Fibroblast of upper back skin (primary cell): ENCODE measurements around the gene SLC29A3.
A peak's percentile ranks its signal among the peaks of the same experiment; 100 is the strongest.
"Not testable (repeated sequence)": the region's sequence is repeated elsewhere in the genome, so short reads cannot be mapped to it uniquely, and the experiment has no call there.

Experiments used
- DNase-seq: peaks from one replicate; pipeline ENCODE4 v3.0.0-alpha.2; 2013

SLC29A3 gene

DNA sequence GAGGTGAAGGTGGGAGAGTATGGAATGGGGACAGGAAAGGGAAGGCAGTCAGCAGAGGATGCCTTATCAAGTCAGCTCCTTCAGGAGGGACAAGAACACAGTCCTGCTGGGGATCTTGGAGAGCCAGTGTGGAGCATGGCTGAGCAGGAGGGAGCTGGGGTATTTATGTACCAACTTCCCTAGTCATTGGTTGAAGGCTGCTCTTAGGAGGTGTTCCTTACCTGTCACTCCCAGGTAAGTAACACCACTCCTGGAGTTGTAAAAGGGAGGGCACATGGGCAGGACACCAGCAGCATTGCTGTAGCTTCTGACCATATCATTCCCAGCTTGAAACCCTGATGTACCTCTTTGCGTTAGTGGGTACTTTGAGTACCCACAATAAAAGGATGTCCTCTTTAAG, 29.8 kb downstream of the SLC29A3 start:
- no peak for DNase-seq

DNA sequence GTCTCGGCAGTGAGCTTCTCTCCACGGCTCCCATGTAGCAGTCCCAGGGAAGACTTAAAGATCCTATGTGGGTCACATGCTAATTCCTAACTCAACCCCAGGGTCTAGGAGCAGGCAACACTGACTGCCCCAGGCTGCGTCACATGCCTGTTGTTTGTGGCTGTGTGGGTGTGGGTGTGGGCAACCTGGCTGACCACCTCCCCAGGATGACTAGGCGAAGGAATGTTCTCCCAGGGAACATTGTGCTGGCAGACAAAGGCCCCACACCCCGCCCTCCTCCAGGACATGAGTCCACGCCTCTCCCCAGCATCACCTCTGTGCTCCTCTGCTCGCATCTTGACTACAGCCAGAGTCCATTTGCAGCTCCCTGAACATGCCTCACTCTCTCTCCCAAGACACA, 30.3 kb downstream of the SLC29A3 start:
- DNase-seq, result no peak

DNA sequence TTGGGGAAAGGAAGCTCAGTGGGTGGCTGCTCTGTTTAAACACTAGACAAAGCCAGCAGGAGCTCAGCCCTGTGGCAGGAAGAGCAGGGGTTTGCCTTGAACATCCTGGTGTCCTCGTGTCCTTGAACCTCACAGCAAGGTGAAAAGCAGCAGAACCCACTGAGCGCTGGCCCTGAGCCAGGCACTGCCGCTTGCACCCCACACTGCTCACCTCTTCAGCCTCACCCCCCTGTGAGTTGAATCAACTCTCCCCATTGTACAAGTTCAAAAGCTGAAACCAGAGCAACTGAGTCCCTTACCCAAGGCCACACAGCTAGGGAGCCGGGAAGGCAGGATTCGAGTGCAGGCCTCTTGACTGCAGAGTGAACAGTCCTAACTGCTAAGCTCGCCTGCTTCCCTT, 32.0 kb downstream of the SLC29A3 start:
- DNase-seq, result no peak

- DNase-seq, result no peak
Observed at GRCh38 chr10:71351628-71352319, 32.7 kb downstream of the SLC29A3 start.

- no peak for DNase-seq
Observed at GRCh38 chr10:71353639-71354038, 34.6 kb downstream of the SLC29A3 start.

DNA sequence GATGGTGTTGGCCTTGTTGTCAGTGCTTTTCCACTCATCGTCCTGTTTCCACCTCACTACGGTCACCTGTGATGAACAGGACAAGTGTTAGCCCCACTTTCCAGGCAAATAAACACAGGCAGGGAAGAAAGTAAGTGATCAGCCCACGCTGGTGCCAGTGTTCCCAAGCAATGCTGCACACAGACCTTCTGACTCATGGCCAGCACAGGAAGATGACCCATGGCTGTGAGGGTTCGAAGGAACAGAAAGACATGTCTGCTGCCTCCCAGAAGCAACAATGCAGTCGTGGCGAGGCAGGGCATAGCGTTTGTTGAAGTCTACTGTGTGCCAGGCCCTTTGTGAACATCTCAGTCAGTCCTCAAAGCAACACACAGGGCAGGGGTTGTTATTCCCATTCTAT, 35.7 kb downstream of the SLC29A3 start:
- DNase-seq, result no peak

DNA sequence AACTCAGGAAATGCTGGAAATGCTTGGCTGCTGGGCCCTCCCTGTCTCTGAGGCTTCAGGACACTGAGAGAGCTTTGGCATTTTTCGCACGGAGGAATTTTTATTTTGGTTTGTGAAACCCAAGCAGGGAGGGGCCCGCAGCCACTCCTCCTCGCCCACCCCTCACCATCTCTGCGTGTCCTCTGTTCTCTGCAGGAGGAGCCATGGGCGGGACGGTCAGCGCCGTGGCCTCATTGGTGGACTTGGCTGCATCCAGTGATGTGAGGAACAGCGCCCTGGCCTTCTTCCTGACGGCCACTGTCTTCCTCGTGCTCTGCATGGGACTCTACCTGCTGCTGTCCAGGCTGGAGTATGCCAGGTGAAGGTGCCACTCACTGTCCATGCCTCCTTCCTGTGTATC, 36.8 kb downstream of the SLC29A3 start:
- DNase-seq, result no peak

- DNase-seq, result no peak
Observed at GRCh38 chr10:71357792-71358265, 38.8 kb downstream of the SLC29A3 start.

- DNase-seq, result no peak
Observed at GRCh38 chr10:71358277-71358676, 39.2 kb downstream of the SLC29A3 start.

DNA sequence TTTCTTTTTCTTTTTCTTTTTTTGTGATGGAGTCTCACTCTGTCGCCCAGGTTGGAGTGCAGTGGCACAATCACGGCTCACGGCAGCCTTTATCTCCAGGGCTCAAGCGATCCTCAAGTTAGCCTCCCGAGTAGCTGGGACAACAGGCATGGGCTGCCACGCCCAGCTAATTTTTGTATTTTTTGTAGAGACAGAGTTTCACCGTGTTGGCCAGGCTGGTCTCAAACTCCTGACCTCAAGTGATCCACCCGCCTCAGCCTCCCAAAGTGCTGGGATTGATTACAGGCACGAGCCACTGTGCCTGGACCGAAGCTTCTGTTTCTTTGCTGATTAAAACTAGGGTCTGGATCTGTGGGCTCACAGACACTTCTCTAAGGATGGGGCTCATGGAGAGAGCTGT, 39.8 kb downstream of the SLC29A3 start:
- DNase-seq, result not testable (repeated sequence)

GRCh38 chr10:71359364-71360046, 40.4 kb downstream of the SLC29A3 start:
- DNase-seq, result no peak

DNA sequence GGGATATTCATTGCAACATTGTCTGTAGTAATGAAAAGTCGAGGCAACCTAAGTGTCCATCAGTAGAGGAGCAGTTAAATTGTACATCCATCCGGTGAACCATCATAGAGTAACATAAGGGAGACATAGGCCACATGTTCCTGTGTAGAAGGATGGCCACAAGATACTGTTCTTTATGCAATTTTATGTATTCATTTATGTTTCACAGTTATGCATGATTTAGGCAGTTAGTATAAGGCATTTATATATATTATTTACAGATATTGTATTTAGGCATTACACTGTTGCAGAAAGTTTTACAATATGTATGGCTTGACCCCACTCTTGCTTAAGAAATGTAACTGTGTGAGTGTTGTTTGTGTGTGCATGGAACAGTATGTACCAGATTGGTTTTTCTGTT, 41.7 kb downstream of the SLC29A3 start:
- no peak for DNase-seq

- DNase-seq, result no peak
Observed at GRCh38 chr10:71361581-71361980, 42.5 kb downstream of the SLC29A3 start.

- DNase-seq, result no peak
Observed at GRCh38 chr10:71362141-71362540, 43.1 kb downstream of the SLC29A3 start.

GRCh38 chr10:71363936-71364335, 44.9 kb downstream of the SLC29A3 start:
- no peak for DNase-seq

GRCh38 chr10:71365366-71365765, 46.3 kb downstream of the SLC29A3 start:
- no peak for DNase-seq

DNA sequence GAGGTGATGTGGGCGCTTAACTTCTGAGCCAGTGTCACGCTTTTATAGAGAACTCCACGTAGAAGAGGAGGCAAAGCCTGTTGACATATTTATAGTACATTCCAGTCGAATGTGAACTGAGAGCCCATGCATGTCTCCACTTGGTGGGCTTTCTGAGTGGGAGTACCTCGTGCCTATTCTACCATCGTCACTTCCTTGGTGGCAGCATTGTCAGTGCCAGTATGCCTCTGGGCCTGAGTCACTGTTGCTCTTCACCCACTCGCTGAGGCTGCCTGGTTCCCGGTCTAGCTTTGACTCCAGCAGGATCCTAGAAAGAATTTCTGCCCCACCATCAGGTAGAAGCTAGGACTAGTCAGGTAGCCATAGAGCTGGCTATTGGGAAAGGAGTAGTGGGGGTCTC, 47.6 kb downstream of the SLC29A3 start:
- DNase-seq, result no peak

- DNase-seq, result no peak
Observed at GRCh38 chr10:71367271-71367670, 48.2 kb downstream of the SLC29A3 start.

DNA sequence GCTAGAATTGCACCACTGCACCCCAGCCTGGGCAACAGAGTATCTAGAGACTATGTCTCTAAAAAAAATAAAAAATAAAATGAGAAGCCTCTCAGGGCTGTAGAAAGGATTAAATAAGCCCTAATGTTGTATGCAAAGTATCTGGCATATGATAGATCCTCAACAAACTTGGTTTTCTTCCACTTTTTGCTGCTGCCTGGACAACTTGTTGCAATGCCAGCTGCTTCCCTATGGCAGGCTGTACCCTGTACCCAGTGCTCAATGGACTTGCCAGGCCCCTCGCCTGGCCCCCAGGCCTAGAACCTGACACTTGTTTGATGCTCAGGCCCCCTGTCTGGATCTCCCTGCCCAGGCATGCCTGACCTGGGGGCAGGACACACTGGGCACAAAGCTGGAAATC, 49.1 kb downstream of the SLC29A3 start:
- DNase-seq, result no peak

DNA sequence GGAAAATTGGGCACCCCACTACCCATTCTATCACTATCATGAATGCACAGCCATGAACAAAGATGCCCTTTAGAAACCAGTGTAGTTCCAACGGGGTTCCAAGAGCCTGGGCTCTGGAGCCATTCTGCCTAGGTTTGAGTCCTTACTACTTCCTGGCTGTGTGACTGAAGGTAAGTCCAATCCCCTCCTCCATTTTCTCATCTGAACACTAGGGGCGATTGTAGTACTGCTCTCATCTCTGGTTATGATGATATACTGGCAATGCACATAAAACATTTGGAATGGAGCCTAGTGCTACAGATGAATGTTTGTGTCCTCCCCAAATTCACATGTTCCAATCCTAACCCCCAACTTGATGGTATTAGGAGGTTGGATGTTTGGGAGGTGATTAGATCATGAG, 49.6 kb downstream of the SLC29A3 start:
- DNase-seq, result no peak

DNA sequence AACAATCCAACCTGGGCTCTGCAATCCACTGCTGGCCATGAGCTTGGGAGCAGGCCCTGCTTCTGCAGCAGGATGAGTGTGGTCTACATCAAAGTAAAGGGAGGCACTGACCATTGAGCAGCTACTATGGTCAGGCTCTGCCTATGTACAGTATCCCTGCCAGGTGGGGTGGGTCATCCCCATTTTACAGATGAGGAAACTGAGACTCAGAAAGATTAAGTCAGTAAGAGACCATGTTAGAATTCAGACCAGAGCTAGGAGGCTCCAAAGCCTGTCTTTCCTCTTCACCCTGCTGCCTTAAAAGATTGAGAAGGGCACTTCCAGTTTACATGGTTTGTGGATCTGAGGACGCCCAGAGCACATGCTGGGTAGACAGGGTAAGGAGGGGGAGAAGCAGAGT, 50.5 kb downstream of the SLC29A3 start:
- no peak for DNase-seq

- no peak for DNase-seq
Observed at GRCh38 chr10:71370031-71370430, 51.0 kb downstream of the SLC29A3 start.

- DNase-seq, result no peak
Observed at GRCh38 chr10:71371750-71372166, 52.7 kb downstream of the SLC29A3 start.

- DNase-seq, result peak; percentile 47
Observed at GRCh38 chr10:71372882-71373495, 53.9 kb downstream of the SLC29A3 start.
